ENCODE results near the gene SCEL. TPM values are rescaled to one million over a fixed set of nuclear protein-coding genes. Genes with fewer than 3 reads are reported as not detected.
"Not testable (repeated sequence)": the region's sequence is repeated elsewhere in the genome, so short reads cannot be mapped to it uniquely, and the experiment has no call there.

Gene SCEL
- total and polyA plus RNA-seq, 2 of the 4 experiments (the other 2 are of a cell fraction): not detected

- in situ Hi-C loops (cut with MboI; ENCODE audit: low sequenced_read_pairs); H3K27me3 ChIP-seq (ENCODE audit: control insufficient read depth, insufficient read depth, low read length); H4K20me1 ChIP-seq (ENCODE audit: insufficient read depth, low read length); H4K8ac ChIP-seq (ENCODE audit: low read depth in 2 of 2, low read length in 2 of 2); H3K14ac ChIP-seq (replicated peaks; ENCODE audit: low read depth, low read length); H3K4ac ChIP-seq (ENCODE audit: low read depth, low read length); H2BK5ac ChIP-seq (ENCODE audit: low read depth, low read length, poor library complexity, severe bottlenecking); H3K23ac ChIP-seq (ENCODE audit: low read depth, low read length); intact Hi-C loops (cut with micrococcal nuclease); H4K5ac ChIP-seq (ENCODE audit: low read depth, low read length); H2BK20ac ChIP-seq (ENCODE audit: low read depth, low read length); ATAC-seq (ENCODE audit: low read depth); dilution Hi-C loops (cut with HindIII; ENCODE audit: low sequenced_read_pairs, unreplicated experiment); H3K36me3 ChIP-seq (ENCODE audit: control insufficient read depth, insufficient read depth, low read length); H3K79me1 ChIP-seq (ENCODE audit: low read depth in 1 of 2, low read length in 2 of 2); H3K4me3 ChIP-seq (ENCODE audit: insufficient read depth, low read depth, low read length); H3K18ac ChIP-seq (ENCODE audit: low read depth, low read length); DNase-seq; CTCF ChIA-PET; H3K4me1 ChIP-seq (ENCODE audit: control insufficient read depth, insufficient read depth, low read length); H3K27ac ChIP-seq (ENCODE audit: insufficient read depth, low read length); H3K56ac ChIP-seq (ENCODE audit: extremely low read depth, insufficient read depth, low read length); H2AK9ac ChIP-seq (replicated peaks; ENCODE audit: low read depth, low read length, poor library complexity); H3K9ac ChIP-seq (ENCODE audit: low read depth, low read length); H2AFZ ChIP-seq (replicated peaks; ENCODE audit: low read length, poor library complexity); H4K91ac ChIP-seq (ENCODE audit: insufficient read depth, low read depth, low read length); H2BK15ac ChIP-seq (ENCODE audit: low read depth, low read length); H3K9me3 ChIP-seq (ENCODE audit: control insufficient read depth, insufficient read depth, low read length); H3K9me1 ChIP-seq (ENCODE audit: insufficient read depth, low read length); H2AK5ac ChIP-seq (ENCODE audit: low read depth, low read length); H3K4me2 ChIP-seq (ENCODE audit: low read depth, low read length); BruUV-seq (replicated peaks); POLR2A ChIA-PET (ENCODE audit: unreplicated experiment); H2BK120ac ChIP-seq (ENCODE audit: low read depth, low read length): not testable (repeated sequence)
- 81% methylated on average over 5 of the region's 16 CpGs; no CpG with 5 or more reads in 1 of the 2 experiments for WGBS, 2 experiments (ENCODE audit: extremely low coverage in 2 of 2, insufficient read length in 1 of 2)
These were observed 126.8 kb downstream of the SCEL start for GRCh38 chr13:77662301-77662700.

DNA sequence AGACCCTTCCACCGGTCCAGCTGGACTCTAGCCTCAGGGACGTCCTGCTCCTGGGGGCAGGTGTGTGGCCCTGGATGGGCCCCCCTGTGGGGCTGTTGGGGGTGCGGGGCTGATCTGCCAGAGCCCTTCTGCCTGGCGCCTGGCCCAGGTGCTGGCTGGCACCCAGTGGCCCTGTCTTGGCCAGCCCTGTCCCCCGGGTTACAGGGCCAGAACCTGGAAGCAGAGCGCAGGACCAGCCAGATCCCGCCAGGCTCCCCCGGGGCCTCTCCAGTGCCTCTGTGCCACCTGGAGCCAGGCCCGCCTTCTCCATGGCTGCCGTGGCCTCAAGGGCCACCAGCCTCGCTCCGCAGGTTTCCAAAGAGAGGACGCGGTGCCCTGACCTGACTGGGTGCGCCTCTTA, 127.3 kb downstream of the SCEL start:
- H2BK20ac ChIP-seq (ENCODE audit: low read depth, low read length); H2AK9ac ChIP-seq (replicated peaks; ENCODE audit: low read depth, low read length, poor library complexity); dilution Hi-C loops (cut with HindIII; ENCODE audit: low sequenced_read_pairs, unreplicated experiment); H2AFZ ChIP-seq (replicated peaks; ENCODE audit: low read length, poor library complexity); DNase-seq; H3K9me1 ChIP-seq (ENCODE audit: insufficient read depth, low read length); H3K9me3 ChIP-seq (ENCODE audit: control insufficient read depth, insufficient read depth, low read length); H4K8ac ChIP-seq (ENCODE audit: low read depth in 2 of 2, low read length in 2 of 2); H3K4me3 ChIP-seq (ENCODE audit: insufficient read depth, low read depth, low read length); H3K9ac ChIP-seq (ENCODE audit: low read depth, low read length); H3K4ac ChIP-seq (ENCODE audit: low read depth, low read length); H4K20me1 ChIP-seq (ENCODE audit: insufficient read depth, low read length); H3K14ac ChIP-seq (replicated peaks; ENCODE audit: low read depth, low read length); H3K18ac ChIP-seq (ENCODE audit: low read depth, low read length); H4K91ac ChIP-seq (ENCODE audit: insufficient read depth, low read depth, low read length); H3K56ac ChIP-seq (ENCODE audit: extremely low read depth, insufficient read depth, low read length); BruUV-seq (replicated peaks); H3K27ac ChIP-seq (ENCODE audit: insufficient read depth, low read length); H2BK15ac ChIP-seq (ENCODE audit: low read depth, low read length); H2BK120ac ChIP-seq (ENCODE audit: low read depth, low read length); H3K27me3 ChIP-seq (ENCODE audit: control insufficient read depth, insufficient read depth, low read length); intact Hi-C loops (cut with micrococcal nuclease); in situ Hi-C loops (cut with MboI; ENCODE audit: low sequenced_read_pairs); H2BK5ac ChIP-seq (ENCODE audit: low read depth, low read length, poor library complexity, severe bottlenecking); H3K23ac ChIP-seq (ENCODE audit: low read depth, low read length); H3K4me2 ChIP-seq (ENCODE audit: low read depth, low read length); CTCF ChIA-PET; H4K5ac ChIP-seq (ENCODE audit: low read depth, low read length); H3K4me1 ChIP-seq (ENCODE audit: control insufficient read depth, insufficient read depth, low read length); H3K36me3 ChIP-seq (ENCODE audit: control insufficient read depth, insufficient read depth, low read length); H2AK5ac ChIP-seq (ENCODE audit: low read depth, low read length); POLR2A ChIA-PET (ENCODE audit: unreplicated experiment); ATAC-seq (ENCODE audit: low read depth); H3K79me1 ChIP-seq (ENCODE audit: low read depth in 1 of 2, low read length in 2 of 2): not testable (repeated sequence)
- no CpG with 5 or more reads among the region's 15 CpGs for WGBS, 2 experiments (ENCODE audit: extremely low coverage in 2 of 2, insufficient read length in 1 of 2)

Measured in IMR-90 (cell line).